Liver (tissue), 9 donors: ENCODE results near the gene TNIP3. TPM values are rescaled to one million over a fixed set of nuclear protein-coding genes. Genes with fewer than 3 reads are reported as not detected.

ENCODE experiments used
- DNase-seq: peaks from one replicate; pipeline ENCODE4 v3.0.0-alpha.2; 2017; ENCODE audit warnings: low spot score
- H3K27ac ChIP-seq, 2 donors: one replicate each; pipeline ENCODE4 v1.7.0; 2013; ENCODE audit warnings: inconsistent platforms in 2 of 2, low read length in 2 of 2, control low read depth in 1 of 2, low read depth in 1 of 2, mild to moderate bottlenecking in 1 of 2
- H3K27me3 ChIP-seq, 4 donors: one replicate each; pipeline versions ENCODE4 v1.6.1 to v1.7.0; 2013; ENCODE audit warnings: low read length in 3 of 4, inconsistent platforms in 1 of 4, mild to moderate bottlenecking in 1 of 4, moderate library complexity in 1 of 4; ENCODE audit not compliant: control insufficient read depth in 4 of 4, insufficient read depth in 4 of 4
- H3K36me3 ChIP-seq, 4 donors: one replicate each; pipeline versions ENCODE4 v1.6.1 to v1.7.0; 2013; ENCODE audit warnings: low read length in 3 of 4, mild to moderate bottlenecking in 3 of 4, low read depth in 1 of 4, moderate library complexity in 1 of 4; ENCODE audit not compliant: control insufficient read depth in 4 of 4, insufficient read depth in 3 of 4
- H3K4me1 ChIP-seq, 4 donors: one replicate each; pipeline versions ENCODE4 v1.6.1 to v1.7.0; 2013; ENCODE audit warnings: low read length in 3 of 4, mild to moderate bottlenecking in 3 of 4, moderate library complexity in 1 of 4; ENCODE audit not compliant: control insufficient read depth in 4 of 4, insufficient read depth in 4 of 4
- H3K4me3 ChIP-seq, 3 donors: one replicate each; pipeline versions ENCODE4 v1.6.1 to v1.7.0; 2013; ENCODE audit warnings: low read length in 3 of 3, control low read depth in 1 of 3, low read depth in 1 of 3, mild to moderate bottlenecking in 1 of 3
- H3K9ac ChIP-seq, 2 donors: one replicate each; pipeline ENCODE4 v1.7.0; 2013; ENCODE audit warnings: low read length in 2 of 2, mild to moderate bottlenecking in 2 of 2, moderate library complexity in 2 of 2, control low read depth in 1 of 2, low read depth in 1 of 2
- H3K9me3 ChIP-seq, 4 donors: one replicate each; pipeline versions ENCODE4 v1.6.1 to v1.7.0; 2013; ENCODE audit warnings: low read length in 3 of 4; ENCODE audit not compliant: control insufficient read depth in 4 of 4
- CTCF ChIP-seq: fragments of 150-350 bp; IDR thresholded peaks from 2 replicates; pipeline ENCODE4 v1.5.1; 2017; ENCODE audit warnings: improper control_type of control experiment, low read depth, low read length; ENCODE audit not compliant: missing input control
- EGR1 ChIP-seq, 2 donors: IDR thresholded peaks; 2 replicates each; pipeline ENCODE4 v1.6.1; 2016 to 2018; ENCODE audit warnings: antibody characterized with exemption in 2 of 2, low read depth in 2 of 2
- FOXA1 ChIP-seq: IDR thresholded peaks from 2 replicates; pipeline ENCODE4 v1.6.1; 2016; ENCODE audit warnings: antibody characterized with exemption
- FOXA2 ChIP-seq: IDR thresholded peaks from 2 replicates; pipeline ENCODE4 v1.6.1; 2016; ENCODE audit warnings: antibody characterized with exemption
- GABPA ChIP-seq, 2 donors: IDR thresholded peaks in 1 of 2; conservative IDR thresholded peaks in 1 of 2; 2 replicates each; pipeline ENCODE4 v1.6.1; 2016; ENCODE audit warnings: antibody characterized with exemption in 2 of 2, mild to moderate bottlenecking in 1 of 2, moderate library complexity in 1 of 2
- HNF4A ChIP-seq, 2 donors: conservative IDR thresholded peaks; 2 replicates each; pipeline ENCODE4 v1.6.1; 2016; ENCODE audit warnings: antibody characterized with exemption in 2 of 2, mild to moderate bottlenecking in 2 of 2
- HNF4G ChIP-seq: IDR thresholded peaks from 2 replicates; pipeline ENCODE4 v1.6.1; 2016; ENCODE audit warnings: antibody characterized with exemption
- MAX ChIP-seq: IDR thresholded peaks from 2 replicates; pipeline ENCODE4 v1.6.1; 2016; ENCODE audit warnings: antibody characterized with exemption
- NR2F2 ChIP-seq: IDR thresholded peaks from 2 replicates; pipeline ENCODE4 v1.6.1; 2016; ENCODE audit warnings: antibody characterized with exemption
- RAD21 ChIP-seq, 2 donors: IDR thresholded peaks; 2 replicates each; pipeline ENCODE4 v1.6.1; 2016; ENCODE audit warnings: antibody characterized with exemption in 2 of 2, mild to moderate bottlenecking in 2 of 2
- RXRA ChIP-seq, 2 donors: IDR thresholded peaks; 2 replicates each; pipeline ENCODE4 v1.6.1; 2017 to 2018; ENCODE audit warnings: antibody characterized with exemption in 2 of 2, mild to moderate bottlenecking in 1 of 2
- SP1 ChIP-seq: IDR thresholded peaks from 2 replicates; pipeline ENCODE4 v1.6.1; 2018; ENCODE audit warnings: antibody characterized with exemption, mild to moderate bottlenecking
- ZBTB33 ChIP-seq: IDR thresholded peaks from 2 replicates; pipeline ENCODE4 v1.6.1; 2016; ENCODE audit warnings: antibody characterized with exemption
- WGBS: extraction: QIAGEN DNeasy Blood & Tissue Kit; methylation state at CpG from one replicate; pipeline ENCODE4 v1.1.7; 2013; 5-methylcytosine and 5-hydroxymethylcytosine counted together
- polyA plus RNA-seq, 2 donors: library from polyadenylated mRNA; stranded (reverse) in 1 of 2; unstranded in 1 of 2; fragments of 200-250 nt in 1 of 2; fragments of >200 nt in 1 of 2; fragmentation: Nextera tagmentation in 1 of 2; extraction: Ambion mirVana in 1 of 2; gene quantifications; one replicate each; pipeline versions ENCODE4 v1.2.1 to v1.2.3, GENCODE V29; 2013 to 2015
- total RNA-seq, 2 donors: library from RNA; depleted of rRNA; stranded (reverse); fragments of >200 nt; gene quantifications; one replicate each; pipeline ENCODE4 v1.2.3, GENCODE V29; 2014
- donor health status: healthy.
- donor health status: healthy.
- donor health status: healthy.
- donor health status: healthy.
- donor health status: healthy.

TNIP3 gene
- total and polyA plus RNA-seq, 4 donors: 0.02 to 0.25 TPM; not detected in 2

- no peak overlapping the region for H3K27ac ChIP-seq
- 91% methylated on average over 3 of the region's 3 CpGs for WGBS
- no peaks in the 10 kb centered on the region for H3K4me1 ChIP-seq
- TF ChIP-seq MAX (no peak), HNF4G (no peak), RXRA (IDR thresholded peaks at IDR 0.05) (no peak), ZBTB33 (no peak), HNF4A (conservative IDR thresholded peaks at IDR 0.05) (no peak), GABPA (IDR thresholded peaks at IDR 0.05 in 1 of 2, conservative IDR thresholded peaks at IDR 0.05 in 1 of 2) (no peak), EGR1 (IDR thresholded peaks at IDR 0.05; ENCODE audit: low read depth in 2 of 2) (no peak), FOXA1 (no peak), RAD21 (IDR thresholded peaks at IDR 0.05) (no peak), CTCF (no peak)
- no peaks in the 10 kb centered on the region for H3K27me3 ChIP-seq
- no peak overlapping the region for H3K9ac ChIP-seq
- H3K36me3 ChIP-seq: no peaks in the 10 kb centered on the region
- no peak overlapping the region for H3K4me3 ChIP-seq
- H3K9me3 ChIP-seq: no peaks in the 10 kb centered on the region
- DNase-seq: no peak
Measured at GRCh38 chr4:121125498-121125885, 38.6 kb downstream of the TNIP3 start.

- no peak for DNase-seq
- TF ChIP-seq FOXA1 (no peak), ZBTB33 (no peak), SP1 (no peak), HNF4G (no peak), FOXA2 (no peak), MAX (no peak), EGR1 (IDR thresholded peaks at IDR 0.05; ENCODE audit: low read depth in 2 of 2) (no peak), NR2F2 (no peak)
- 72% methylated on average over 2 of the region's 2 CpGs for WGBS
- H3K27ac ChIP-seq: no peak overlapping the region
- no peaks in the 10 kb centered on the region for H3K36me3 ChIP-seq
- H3K27me3 ChIP-seq: no peaks in the 10 kb centered on the region
- no peak overlapping the region for H3K9ac ChIP-seq
- H3K4me1 ChIP-seq: no peaks in the 10 kb centered on the region
- no peak overlapping the region for H3K4me3 ChIP-seq
- H3K9me3 ChIP-seq: no peaks in the 10 kb centered on the region
Measured at GRCh38 chr4:121122661-121123060, 41.5 kb downstream of the TNIP3 start.
